Measurements from ENCODE around the gene SYCE3.

DNA sequence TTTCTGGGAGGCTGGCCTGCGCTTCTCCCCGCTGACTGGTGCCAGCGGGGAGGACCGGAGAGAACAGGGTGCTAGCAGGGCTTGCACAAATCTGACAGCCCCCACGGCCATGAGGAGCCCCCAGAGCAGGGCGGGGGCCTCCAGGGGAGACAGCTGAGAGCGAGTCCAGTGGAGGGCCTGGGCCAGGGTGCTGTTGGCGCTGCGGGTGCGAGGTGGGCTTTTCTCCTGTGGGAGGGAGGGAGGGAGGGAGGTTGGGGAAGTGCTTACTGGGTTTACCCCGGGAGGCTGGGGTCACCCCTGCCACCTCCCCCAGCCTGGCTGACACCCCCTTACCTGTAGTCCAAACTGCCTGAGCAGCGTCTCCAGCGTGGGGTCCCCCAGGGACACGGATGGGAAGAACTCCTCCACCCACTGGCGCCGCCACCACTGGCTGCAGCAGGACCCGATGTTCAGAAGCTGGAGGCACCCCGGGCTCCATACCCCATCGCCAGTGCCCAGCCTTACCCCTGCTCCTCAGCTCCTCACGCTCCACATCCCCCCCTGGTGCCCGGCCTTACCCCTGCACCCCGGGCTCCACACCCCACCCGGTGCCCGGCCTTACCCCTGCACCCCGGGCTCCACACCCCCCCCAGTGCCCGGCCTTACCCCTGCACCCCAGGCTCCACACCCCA lies 59.1 kb downstream of the SYCE3 start:
- TF ChIP-seq, protein P1, sequence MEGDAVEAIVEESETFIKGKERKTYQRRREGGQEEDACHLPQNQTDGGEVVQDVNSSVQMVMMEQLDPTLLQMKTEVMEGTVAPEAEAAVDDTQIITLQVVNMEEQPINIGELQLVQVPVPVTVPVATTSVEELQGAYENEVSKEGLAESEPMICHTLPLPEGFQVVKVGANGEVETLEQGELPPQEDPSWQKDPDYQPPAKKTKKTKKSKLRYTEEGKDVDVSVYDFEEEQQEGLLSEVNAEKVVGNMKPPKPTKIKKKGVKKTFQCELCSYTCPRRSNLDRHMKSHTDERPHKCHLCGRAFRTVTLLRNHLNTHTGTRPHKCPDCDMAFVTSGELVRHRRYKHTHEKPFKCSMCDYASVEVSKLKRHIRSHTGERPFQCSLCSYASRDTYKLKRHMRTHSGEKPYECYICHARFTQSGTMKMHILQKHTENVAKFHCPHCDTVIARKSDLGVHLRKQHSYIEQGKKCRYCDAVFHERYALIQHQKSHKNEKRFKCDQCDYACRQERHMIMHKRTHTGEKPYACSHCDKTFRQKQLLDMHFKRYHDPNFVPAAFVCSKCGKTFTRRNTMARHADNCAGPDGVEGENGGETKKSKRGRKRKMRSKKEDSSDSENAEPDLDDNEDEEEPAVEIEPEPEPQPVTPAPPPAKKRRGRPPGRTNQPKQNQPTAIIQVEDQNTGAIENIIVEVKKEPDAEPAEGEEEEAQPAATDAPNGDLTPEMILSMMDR (IDR thresholded peaks at IDR 0.05), result no peak
- no peak for TF ChIP-seq POLR2A (IDR thresholded peaks at IDR 0.05)
